HepG2 (cell line): ENCODE results near the gene TMEM238. TPM values are rescaled to one million over a fixed set of nuclear protein-coding genes. Genes with fewer than 3 reads are reported as not detected.

Source experiments
- CEBPB ChIP-seq: IDR thresholded peaks from 2 replicates; pipeline ENCODE4 v1.6.1; 2011; ENCODE audit warnings: low read depth, low read length, improper control_type of control experiment, borderline replicate concordance
- KIAA2018 ChIP-seq: sonication (generic); formaldehyde crosslinking; IDR thresholded peaks from 2 replicates; pipeline ENCODE4 v1.5.0; 2020; ENCODE audit warnings: mild to moderate bottlenecking, missing genetic modification reagents, borderline replicate concordance
- polyA plus RNA-seq, 8 experiments: library from polyadenylated mRNA; depleted of rRNA in 3 of 8; stranded (reverse) in 7 of 8; unstranded in 1 of 8; fragments of >200 nt; fragmentation: Illumina TruSeq in 4 of 8; extraction: Trizol in 4 of 8; gene quantifications; 2 replicates each; pipeline versions ENCODE4 v1.2.1 to v1.2.3, GENCODE V29; 2011 to 2016; ENCODE audit warnings: low read depth in 4 of 8, missing spikeins in 1 of 8, mixed read lengths in 1 of 8; ENCODE audit not compliant: insufficient read depth in 1 of 8
- total RNA-seq, 5 experiments: library from RNA; depleted of rRNA; stranded (reverse); fragments of >200 nt; fragmentation: Illumina TruSeq; extraction: Trizol; gene quantifications; 2 replicates each; pipeline ENCODE4 v1.2.3, GENCODE V29; 2016; ENCODE audit warnings: low read depth in 1 of 5

TMEM238 gene
- total and polyA plus RNA-seq, 2 of the 13 experiments (the other 11 are each of a cell fraction or from before 2014, with no cell fraction given), result not detected

- TF ChIP-seq KIAA2018 (CRISPR knock-in tag) (no peak), CEBPB (no peak)
Observed at GRCh38 chr19:55358943-55359908, 24.9 kb downstream of the TMEM238 start (continued).
